Stimulated activated CD4-positive, alpha-beta T cell treated with anti-CD3 and anti-CD28 coated beads, Interleukin-1b, Interleukin-23, amount 100 ng/mL, for 1 hour (primary cell): ENCODE data around the gene HOXD4.

Experiments
- DNase-seq, 2 donors: peaks; one replicate each; pipeline ENCODE4 v3.0.0-alpha.2; 2020; ENCODE audit warnings: low read depth in 2 of 2

Gene HOXD4

DNA sequence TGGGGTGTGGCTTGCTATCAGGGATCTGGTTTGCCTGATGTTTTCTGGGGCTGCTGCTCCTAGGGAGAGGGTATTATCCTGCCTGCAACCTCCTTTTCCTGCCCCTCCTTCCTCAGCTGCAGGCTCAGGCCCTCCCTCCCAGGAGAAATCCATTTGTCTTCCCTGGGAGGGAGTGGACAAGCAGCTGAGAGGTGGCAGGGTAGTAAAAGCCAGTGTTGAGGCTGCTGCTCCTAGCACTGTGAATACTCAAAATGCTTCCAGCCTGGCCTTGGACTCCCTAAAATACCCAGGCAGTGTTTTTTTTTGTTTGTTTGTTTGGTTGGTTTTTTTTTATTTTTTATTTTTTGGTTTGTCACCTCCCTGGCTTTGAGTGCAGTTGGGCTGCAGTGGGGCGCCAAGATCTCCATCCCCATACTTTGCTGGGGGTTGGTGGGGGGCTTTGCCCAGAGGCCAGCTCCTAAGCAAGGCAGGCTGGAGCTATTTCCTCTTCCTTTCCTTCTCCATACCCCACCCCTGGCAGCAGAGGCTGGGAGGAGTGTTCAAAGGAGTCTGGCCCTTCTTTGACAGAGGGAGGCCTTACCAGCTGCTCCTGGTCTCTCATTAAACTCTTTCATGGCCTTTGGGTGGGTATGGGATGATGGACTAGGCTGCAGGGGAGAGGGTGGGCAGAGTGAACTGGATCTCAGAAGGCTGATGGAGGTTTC, 19.4 kb downstream of the HOXD4 start:
- no peak for DNase-seq

DNA sequence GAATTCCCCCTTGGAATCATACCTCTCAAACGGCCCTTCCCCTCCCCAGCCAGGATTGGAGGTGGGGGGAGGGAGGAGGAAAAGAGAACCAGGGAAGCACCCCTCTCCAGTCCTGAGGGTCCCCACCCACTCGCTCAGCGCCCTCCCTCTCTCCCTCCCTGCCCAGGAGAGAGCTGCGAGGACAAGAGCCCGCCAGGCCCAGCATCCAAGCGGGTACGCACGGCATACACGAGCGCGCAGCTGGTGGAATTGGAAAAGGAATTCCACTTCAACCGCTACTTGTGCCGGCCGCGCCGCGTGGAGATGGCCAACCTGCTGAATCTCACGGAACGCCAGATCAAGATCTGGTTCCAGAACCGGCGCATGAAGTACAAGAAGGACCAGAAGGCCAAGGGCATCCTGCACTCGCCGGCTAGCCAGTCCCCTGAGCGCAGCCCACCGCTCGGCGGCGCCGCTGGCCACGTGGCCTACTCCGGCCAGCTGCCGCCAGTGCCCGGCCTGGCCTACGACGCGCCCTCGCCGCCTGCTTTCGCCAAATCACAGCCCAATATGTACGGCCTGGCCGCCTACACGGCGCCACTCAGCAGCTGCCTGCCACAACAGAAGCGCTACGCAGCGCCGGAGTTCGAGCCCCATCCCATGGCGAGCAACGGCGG, 20.1 kb downstream of the HOXD4 start:
- no peak for DNase-seq

DNA sequence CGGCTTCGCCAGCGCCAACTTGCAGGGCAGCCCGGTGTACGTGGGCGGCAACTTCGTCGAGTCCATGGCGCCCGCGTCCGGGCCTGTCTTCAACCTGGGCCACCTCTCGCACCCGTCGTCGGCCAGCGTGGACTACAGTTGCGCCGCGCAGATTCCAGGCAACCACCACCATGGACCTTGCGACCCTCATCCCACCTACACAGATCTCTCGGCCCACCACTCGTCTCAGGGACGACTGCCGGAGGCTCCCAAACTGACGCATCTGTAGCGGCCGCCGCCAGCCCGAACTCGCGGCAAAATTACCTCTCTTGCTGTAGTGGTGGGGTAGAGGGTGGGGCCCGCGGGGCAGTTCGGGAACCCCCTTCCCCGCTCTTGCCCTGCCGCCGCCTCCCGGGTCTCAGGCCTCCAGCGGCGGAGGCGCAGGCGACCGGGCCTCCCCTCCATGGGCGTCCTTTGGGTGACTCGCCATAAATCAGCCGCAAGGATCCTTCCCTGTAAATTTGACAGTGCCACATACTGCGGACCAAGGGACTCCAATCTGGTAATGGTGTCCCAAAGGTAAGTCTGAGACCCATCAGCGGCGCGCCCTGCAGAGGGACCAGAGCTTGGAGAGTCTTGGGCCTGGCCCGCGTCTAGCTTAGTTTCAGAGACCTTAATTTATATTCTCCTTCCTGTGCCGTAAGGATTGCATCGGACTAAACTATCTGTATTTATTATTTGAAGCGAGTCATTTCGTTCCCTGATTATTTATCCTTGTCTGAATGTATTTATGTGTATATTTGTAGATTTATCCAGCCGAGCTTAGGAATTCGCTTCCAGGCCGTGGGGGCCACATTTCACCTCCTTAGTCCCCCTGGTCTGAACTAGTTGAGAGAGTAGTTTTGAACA, 20.9 kb downstream of the HOXD4 start:
- DNase-seq = no peak

DNA sequence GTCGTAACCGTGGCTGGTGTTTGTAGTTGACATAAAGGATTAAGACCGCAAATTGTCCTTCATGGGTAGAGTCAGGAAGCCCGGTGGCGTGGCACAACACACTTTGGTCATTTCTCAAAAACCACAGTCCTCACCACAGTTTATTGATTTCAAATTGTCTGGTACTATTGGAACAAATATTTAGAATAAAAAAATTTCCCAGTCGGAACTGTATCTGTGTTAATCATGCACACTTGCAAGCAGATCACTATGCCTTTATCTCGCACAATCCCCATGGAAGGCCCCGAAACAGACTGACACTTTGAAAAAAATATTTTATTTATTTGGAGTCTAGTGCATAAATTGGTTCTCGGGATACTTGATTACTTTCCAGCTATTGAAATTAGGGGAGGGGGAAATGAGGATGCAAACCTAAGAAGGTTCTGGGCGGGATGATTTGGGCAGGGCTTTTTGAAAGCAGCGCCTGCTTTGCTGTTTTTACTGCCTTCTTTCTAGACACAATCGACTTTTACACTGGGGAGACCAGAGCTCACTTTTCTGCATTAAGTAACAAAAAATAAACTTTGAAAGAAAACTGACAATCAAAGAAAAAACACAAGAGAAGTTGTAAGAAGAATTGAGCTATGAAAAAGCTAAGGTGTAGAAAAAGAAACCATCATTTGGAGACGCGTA, 21.7 kb downstream of the HOXD4 start:
- no peak for DNase-seq

DNA sequence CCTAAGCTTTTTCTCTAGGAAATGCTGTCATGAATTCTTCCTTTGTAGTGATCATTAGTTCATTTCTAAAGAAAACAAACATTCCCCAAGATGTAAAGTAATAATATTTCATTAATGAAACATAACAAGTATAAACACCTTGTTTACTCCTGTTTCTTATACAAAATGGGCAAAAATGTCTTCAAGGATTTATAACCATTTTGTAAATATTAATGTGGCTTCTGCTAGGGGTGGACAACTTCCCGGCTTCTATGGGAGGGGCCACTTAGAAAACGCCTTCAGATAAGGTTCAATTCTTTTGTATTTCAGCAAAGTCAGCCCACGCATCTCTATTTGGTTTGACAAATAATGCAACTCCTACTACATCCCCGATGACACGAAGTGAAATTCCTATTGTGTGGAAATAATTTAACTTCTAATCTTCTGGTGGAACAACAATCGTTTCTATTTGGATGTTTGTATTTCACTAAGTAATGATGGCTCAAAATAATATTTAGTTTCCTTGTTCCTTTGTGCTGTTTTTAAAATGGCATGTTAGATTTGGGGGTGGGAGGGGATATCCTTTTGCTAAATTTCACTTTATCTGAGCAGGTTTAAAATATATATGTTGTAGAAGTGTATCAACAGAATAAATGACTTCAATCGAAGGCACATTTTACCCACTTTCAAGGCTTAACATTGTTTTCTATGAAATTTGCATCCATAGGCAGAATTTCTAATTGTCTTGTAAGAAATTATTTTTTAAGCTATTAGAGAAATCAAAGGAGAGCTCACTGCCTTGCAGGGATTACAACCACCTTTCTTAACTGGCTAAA, 22.4 kb downstream of the HOXD4 start:
- DNase-seq = no peak

DNA sequence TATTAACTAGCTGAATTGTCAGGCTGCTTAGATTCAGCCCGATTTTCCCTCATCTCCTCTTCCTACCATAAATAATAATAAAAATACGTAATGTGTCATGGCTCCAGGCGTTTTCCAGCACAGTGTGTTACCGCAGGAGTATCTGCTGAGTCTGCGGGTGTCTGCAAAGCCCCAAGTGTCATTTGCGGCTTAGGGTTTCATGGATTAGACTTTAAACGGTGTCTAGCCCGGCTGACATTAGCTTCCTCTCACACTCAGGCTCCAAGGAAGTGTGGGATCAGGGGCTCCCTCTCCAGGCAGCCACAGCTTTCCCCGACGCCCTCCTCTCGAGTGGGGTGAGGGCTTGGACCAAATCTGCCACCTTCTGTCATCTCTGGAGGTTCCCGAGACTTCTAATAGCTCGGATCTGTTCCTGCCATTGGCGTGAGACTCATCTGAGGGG, 23.1 kb downstream of the HOXD4 start:
- no peak for DNase-seq

DNA sequence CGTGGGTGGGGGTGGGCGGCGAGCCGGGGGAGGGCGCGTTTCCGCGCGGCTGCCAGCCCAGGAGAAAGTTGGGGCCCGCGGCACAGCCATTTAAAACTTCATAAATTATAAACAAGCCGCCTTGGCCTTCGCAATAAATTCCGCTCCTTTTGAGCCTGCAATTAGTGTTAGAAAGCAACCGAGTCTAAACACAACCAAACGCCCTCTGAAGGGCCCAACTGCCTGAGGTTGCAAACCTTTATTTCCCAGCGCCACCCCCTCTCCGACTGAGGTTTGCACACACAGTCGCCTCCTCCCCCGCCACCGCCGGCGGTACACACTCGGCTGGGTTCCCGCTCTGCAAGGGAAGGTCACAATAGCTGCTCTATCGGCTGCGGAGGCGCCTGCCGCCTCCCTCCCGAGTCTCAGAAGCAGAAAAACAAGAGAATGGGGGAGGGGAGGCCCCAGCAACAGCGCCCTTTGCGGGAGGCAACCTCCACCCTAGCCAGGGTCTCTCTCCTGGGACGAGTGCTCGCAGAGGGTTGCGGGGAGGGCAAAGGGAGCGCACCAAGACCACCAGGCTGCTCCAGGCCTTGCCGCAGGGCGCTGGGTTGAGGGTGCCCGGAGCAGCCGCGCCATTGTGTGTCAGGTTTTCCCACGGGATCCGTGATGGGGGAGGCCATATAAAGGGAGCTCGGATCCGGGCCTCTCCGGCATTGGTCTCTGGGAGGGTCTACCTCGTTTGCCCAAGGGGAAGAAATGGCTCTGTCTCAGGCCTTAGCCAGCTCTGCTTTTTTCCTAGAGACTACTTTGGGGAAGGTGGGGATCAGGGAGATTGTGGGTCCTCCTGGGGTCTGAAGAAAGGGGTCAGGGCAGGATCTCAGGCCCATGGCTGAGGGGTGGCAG, 23.7 kb downstream of the HOXD4 start:
- DNase-seq = no peak

DNA sequence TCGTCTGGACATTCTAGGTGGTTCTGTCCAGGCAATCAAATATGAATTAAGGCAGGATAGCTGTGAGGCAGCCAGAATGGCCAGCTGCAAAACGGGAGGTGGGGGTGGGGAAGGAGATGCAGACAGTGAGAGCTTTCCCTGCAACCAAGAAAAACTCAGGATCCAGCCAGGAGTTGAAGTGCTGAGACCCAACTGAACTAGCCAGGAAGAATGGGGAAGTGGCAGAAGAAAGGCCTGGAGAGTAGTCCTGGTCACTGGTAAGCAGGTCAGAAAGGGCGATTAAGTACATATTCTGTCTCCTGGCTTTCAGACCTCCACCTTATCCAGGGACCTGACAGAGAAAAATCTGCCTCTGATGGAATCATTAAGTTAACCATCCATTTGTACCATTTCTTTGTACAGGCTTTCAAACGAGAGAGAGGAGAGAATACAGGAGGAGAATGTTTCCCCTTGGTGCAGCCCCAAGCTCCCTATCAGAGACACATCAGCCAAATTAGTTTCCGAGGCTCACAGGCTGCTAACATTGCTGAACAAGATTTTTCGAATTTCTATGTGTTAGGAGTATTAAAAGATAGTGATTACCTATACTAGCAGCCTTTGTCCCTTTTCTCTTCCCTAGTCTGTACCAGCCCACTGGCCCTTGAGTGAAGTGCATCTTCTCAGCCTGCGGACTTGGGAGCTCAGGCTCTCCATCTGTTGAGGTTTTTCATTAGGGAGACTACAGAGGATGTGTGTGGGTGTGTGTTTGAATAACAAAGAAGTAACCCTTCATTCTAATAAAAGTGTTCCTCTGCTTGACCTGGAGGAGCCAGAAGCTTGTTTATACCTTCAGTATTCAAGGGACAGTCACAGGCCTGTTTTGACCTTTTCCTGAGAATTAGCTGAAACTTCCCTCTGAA, 24.6 kb downstream of the HOXD4 start:
- no peak for DNase-seq

DNA sequence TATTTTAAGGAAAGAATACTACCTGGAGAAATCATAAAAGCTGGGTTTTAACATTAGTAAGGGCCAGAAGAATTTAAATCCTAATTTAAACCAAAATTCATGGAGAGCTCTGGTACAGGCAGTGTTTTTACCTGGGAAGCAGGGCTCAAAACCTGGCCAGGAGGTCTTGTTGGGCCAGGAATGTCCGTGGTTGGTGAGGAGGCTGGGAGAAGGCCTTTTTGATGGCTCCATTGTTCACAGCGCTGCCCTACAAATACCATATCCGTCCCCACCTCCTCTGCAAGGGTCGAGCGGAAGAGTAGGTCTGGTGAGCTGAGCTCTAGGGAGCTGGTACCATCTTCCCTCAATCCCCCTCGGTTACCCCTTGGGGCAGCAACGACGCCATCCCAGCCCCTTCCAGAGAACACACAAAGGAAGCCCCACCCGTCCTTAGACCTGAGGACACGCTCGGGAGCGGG, 26.3 kb downstream of the HOXD4 start:
- no peak for DNase-seq

DNA sequence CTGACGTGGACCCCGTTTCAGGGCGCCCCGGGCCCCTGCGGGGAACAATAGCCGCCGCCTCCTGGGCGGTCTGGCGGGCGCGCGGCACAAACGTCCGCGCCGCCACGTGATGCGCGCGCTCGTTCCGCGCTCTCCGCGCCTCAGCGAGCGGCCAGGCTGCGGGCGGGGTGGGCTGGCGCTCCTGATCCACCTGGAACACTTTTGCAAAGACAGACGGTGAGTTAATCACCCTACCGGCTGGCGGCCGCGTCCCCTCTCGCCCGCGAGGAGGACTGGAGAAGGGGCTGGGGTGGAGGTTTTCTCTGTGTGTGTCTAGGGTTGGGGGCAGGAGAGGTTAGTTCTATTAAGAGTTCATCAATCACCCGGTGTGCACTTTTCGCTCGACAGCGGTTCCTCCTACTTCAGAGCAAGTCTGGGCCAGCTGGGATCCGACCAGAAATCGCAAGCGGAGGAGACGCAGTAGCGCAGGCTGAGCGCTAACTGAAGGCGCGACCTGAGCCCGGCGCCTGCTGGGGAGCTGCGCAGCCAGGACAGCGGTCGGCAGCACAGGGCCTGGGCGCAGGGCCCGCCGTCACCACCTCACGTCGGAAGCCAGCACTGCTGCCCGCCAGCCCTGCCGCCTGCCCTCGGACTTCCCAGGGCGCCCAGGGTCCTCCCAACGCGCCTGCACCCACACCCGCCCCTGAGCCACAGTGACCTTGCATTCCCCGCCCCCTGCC, 26.8 kb downstream of the HOXD4 start:
- DNase-seq = no peak

DNA sequence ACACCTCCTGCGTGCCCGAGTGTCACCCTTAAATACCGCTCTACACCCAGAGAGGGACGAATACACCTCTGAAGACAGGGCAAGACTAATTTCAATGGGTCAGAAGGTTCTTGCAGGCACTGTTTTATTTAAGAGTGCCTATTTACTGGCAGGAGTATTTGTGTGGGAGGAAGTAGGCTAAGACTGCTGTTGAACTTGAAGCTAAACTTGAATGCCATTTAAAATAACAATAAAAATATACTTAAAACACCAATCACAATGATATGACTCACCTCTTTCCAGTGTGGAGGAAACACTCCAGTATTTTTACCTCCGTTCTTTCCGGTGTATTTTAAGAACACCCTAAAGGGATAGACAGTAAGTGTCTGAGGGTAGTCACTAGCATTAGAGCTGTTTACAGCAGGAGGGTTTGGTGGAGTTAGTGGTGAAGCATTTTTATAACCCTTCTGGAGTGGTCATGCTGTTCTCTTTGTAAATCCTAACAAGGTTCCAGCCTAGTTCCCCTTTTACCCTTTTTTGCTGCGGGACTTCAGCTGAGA, 27.5 kb downstream of the HOXD4 start:
- no peak for DNase-seq

DNA sequence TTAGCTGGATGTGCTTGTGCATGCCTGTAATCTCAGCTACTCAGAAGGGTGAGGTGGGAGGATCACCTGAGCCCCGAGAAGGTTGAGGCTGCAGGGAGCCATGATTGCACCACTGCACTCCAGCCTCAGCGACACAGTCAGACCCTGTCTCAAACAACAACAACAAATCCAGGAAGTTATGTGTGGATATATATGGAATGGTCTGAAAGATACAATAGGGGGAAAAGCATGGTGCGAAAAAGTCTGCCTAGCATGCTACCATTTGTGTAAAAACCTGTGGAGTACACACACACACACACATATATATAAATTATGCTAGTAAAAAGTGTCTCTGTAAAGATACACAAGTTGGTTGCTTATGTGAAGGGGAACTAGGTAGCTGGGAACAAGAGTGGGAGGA, 30.2 kb downstream of the HOXD4 start:
- DNase-seq = no peak

DNA sequence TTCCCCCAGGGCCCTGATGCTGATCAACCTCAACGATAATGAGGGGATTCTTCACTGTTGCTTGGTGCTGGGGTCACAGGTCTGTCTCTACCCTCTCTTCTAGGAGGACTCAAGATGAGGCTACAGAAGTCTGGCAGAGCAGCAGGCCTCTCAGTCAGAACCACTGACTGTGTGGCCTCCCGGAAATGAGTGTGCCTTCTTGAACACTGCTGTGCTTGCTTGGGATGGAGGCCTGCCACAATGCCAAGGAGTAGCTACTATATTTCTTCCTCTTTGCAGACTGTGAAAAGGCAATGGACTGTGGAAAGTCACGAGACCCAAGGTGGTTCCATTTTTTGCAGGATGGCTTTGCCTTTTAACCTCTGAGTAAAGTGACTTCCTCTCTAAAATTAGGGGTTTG, 31.3 kb downstream of the HOXD4 start:
- no peak for DNase-seq

DNA sequence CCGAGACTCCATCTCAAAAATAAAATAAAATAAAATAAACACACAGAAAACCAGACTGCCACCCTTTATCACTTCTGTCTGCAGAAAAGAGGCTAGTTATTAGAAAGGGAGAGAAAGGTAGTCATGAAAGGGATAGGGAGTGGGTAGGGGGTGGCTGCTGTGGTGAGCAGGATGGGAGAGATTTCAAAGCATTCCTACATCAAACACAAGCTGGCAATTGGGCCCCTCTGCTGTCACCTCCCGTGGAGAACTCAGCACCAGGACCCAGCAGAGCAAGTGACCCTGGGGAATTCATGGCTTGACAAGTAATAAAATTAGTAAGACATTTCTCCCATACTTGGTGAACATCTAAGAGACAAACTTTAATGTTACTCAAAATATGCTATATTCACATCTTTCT, 33.4 kb downstream of the HOXD4 start:
- DNase-seq = no peak

DNA sequence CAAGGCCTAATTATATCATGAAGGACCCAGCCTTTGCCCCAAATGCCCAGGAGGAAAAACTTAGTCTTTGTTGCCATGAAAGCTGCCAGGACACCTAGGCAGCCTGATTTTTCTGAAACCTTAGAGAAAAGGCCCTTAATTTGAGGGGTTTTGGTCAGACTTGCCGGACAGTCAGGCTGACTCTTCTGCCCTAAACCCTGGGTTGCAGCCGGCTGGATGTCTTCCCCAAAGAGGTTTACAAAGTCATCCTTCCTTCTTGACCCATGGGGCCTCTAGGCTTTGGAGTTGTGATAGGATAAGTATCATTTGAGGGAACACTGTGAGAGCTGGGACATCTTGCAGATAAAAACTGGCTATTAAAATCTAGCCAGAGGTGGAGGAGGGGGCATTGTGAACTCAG, 34.7 kb downstream of the HOXD4 start:
- DNase-seq = no peak

DNA sequence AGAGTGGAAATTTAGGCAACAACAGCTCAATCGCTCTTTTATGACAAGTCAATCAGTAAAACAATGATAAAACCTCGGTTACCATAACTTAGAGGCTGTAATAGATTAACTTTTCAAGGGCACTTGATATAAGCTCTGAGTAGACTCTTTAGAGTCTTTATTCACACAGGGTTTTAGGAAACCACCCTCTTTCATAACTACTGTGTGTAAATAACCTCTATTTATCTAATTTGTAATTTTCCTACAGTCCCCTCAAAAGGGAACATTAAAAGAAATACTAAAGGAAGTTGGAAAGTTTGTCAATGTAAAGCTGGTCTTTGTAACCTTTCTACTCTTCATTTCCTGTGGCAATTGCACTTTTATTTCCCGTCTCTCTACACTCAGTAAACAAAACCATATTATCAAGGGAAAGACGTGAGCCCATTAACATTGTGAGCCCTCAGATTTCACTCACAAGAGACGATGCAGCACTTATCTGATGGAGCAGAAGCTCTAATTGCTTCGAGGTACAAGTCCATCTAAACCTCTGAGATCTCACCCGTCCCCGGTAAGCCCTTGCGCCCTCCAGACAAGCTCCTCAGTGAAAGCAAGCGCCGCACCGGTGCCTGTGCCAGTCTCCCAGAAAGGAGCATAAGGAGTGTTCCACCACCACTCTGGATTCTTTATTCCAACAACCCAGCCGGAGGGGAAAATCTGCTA, 36.0 kb downstream of the HOXD4 start:
- DNase-seq = no peak
